GM21717 (cell line): ENCODE data around the gene NEUROD1.

ENCODE experiments used
- ATAC-seq: cut with Tn5 transposase; IDR thresholded peaks from one replicate; pipeline ENCODE4 v1.9.1; 2021; ENCODE audit warnings: mild to moderate bottlenecking, moderate library complexity; ENCODE audit not compliant: unreplicated experiment

The NEUROD1 gene

DNA sequence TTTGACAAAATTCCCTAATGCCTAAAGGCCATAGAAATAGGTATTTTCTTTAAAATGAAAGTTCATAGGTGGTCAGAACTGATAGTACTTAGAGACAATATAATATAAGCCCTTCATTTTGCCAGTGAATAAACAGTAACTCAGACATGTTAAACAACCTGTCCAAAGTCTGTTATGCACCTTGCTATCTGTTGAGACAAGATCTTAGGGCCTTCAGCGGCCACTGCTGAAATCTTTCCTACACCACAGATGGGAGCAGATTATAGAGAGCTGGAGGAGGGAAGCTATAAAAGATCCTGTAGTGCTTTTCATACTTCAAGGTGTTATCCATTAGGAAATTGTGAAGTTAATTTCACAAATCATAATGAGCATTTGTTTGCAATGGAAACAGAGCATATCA, 37.2 kb downstream of the NEUROD1 start:
- ATAC-seq = no peak

DNA sequence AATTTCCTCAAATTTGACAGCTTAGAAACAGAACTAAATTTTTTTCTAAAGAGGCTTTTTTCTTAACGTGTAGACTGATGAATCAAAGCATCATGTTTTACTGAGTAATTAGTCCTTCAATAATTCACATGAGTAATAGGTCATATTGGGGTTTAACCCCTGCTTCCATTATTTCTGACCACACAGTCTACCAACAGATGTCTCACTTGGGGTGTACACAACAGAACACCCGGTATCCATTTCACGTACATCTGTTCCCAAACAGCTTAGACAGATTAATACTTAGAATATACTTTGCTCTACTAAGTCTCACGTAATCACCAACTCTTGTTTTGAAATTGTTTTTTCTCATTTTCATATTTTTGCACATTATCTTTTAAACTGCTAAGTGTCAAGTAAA, 38.2 kb downstream of the NEUROD1 start:
- ATAC-seq = no peak

DNA sequence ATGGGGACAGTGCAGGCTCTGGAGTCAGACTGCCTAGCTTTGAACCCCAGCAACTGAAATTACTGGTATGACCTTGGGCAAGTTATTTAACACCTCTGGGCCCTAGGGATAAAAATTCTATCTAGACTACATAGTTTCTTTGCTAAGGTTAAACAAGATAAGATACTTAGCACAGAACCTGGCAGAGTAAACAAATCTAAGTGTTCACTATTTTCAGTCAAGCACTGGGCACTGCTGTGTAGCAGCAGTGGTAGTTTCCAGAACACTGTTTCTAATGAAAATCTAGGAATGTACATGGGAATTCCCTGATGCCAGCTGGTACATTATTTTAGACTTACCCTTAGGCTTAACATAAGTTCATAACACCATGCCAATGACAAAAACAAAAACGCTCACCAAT, 40.6 kb downstream of the NEUROD1 start:
- no peak for ATAC-seq

DNA sequence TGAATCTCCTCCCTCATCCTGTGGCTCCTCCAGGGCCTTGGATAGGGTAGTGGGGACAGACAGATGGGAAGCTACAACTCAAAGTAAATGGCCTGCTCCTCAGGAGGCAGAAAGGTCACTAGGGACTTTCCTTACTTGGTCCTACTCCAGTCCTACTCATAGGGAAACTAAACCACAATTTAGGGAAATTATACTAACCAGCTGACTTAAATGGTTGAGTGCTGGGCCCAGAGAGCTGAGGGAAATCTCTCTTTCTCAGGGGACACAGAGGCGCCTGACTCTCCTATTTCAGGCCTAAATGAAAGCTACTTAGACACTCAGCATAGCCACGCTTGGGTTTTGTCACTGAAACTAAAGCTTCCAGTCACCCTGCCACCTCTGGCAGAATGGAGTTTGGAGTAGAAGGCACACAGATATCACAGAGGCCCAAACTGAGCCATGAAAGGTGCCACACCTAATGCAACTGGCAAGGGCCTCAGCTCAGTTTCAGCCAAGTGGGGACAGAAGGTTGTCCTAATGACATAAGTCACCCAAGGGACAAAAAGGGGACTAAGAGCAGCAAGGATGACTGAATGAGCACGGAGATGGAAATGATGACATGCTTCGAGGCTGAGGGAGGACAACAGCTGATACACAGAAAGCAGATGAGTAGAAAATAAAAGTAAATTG, 47.5 kb downstream of the NEUROD1 start:
- ATAC-seq = peak; percentile 83

DNA sequence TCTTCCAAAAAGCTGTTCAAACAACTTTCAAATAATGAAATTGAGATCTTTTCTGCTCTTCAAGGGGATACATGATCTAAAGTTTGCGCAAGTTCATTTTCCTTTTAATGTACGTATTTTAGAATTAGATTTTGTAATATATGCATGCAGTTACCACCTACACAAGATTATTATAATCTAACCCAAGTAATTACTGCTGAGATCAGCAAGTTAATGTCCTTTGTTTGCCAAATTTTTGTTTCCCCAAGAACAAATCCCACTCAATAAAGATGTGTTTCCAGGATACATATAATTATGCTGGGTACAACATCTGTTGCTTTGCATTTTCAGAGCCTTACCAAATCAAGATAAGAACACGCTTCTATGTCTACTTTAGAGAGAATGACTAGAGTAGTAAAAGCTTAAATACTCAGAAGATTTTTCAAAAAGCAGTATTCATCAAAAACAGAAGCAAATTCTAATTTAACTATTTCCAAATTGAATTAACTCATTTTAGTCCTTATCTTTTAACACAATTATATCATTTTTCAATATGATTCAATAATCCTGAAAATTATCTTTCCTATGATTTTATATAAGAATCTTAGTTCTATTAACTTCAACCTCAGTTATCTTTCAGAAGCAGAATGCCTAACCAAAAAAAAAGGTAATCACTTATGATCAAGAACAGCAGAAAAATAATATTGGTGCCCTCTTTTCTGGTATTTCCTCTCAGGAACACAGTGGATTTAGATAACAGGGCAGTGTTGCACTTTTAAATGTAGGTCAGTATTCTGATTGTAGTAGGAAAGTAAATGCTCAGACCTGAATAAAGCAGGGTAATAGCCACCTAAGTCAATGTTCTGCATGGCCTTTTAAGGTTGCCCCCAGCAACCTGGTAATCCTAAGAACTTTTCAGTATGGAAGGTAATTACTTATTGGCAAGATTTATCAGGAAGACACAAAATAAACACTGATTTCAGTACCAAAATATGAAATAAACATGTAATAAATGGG, 51.4 kb downstream of the NEUROD1 start:
- ATAC-seq = no peak

DNA sequence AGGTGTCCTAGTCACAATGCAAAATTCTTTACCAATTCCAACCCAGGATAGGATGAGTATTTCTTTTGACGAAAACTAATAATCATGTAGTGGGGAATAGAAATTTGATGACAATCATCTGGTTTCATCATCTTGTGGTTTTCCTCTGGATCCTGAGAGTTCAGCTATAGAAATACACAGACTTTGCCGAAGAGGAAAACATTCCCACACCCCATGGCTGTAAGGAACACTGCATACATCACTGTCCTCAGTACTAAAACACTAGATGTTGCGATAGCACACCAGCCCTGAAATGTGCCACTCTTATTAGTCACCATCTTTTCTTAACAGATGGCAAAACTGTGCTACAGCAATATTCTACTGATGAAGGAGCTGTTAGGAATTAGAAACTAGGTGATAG, 52.8 kb downstream of the NEUROD1 start:
- no peak for ATAC-seq

DNA sequence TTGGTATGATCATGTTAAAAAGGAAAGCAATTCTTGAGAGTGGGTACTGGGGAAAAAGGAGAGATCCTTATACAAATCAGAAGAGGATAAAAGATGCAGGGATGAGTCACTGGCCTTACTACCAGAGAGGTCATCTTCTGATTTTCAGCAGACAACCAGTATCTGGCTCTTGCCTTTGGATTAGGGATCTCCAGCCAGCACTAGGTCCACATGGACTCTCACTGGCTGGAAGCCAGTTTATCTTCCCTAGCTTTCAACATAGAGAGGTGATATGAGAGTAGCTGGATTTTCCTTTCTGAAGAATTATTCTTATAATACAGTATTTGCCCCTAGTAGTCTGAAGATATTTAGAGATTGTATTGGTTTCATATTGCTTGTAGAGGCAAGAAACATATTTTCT, 53.6 kb downstream of the NEUROD1 start:
- no peak for ATAC-seq
